RWPE1 (cell line): ENCODE results near the gene RTN1.

ENCODE experiments used
- CTCF ChIA-PET: fragments of 350-600 bp; sonication (Branson Sonifier 250); formaldehyde crosslinking; extraction: SDS; loops from one replicate; lab custom pipeline; 2021; lab: Yijun Ruan, JAX
- POLR2A ChIA-PET: fragments of 400-600 bp; formaldehyde crosslinking; extraction: SDS; loops from one replicate; lab custom pipeline; 2020; ENCODE audit warnings: antibody characterized with exemption; ENCODE audit not compliant: low non-redundant PET; lab: Yijun Ruan, JAX
- DNase-seq: peaks from one replicate; pipeline ENCODE4 v3.0.0; 2012; ENCODE audit warnings: low spot score
- H3K27ac ChIP-seq: fragments of 450-650 bp; 2 replicates; pipeline ENCODE4 v1.5.1; 2017
- CTCF ChIP-seq: fragments of 450-650 bp; conservative IDR thresholded peaks from 2 replicates; pipeline ENCODE4 v1.5.1; 2017; ENCODE audit warnings: low read depth, mild to moderate bottlenecking

Gene RTN1

DNA sequence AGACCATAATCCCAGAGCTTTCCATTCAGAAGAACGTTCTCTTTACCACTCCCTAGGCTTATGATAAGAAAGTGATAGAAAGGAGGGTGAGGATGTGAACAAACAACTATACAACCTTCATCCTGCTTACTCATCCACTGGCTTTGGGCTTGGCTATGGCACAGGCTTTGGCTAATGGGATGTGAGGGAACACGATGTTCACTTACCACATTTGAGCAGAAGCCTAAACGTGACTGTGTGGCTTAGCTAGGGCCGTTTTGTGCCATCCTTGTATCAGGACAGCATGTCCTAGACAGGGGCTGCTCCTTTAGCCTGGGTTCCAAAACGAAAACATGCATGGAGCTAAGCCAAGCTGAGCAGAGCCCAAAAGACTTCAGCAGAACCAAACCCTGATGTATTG, 175.4 kb downstream of the RTN1 start:
- ChIA-PET CTCF (no interaction called here), POLR2A (no interaction called here)
- DNase-seq, result peak; percentile 32
- peak overlapping the region; percentile 81 for H3K27ac ChIP-seq
- no peak for TF ChIP-seq CTCF

DNA sequence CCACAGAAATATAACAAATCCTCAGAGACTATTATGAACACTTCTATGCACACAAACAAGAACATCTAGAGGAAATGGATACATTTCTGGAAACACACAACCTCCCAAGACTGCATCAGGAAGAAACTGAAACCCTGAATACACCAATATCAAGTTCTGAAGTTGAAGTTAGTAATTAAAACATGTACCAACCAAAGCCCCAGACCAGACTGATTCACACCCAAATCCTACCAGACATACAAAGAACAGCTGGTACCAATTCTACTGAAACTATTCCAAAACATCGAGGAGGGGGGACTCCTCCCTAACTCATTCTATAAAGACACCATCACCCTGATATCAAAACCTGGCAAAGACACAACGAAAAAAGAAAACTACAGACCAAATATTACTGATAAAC, 179.3 kb downstream of the RTN1 start:
- TF ChIP-seq CTCF, result no peak
- ChIA-PET POLR2A (no interaction called here), CTCF (no interaction called here)
- H3K27ac ChIP-seq, result no peak overlapping the region
- no peak for DNase-seq

DNA sequence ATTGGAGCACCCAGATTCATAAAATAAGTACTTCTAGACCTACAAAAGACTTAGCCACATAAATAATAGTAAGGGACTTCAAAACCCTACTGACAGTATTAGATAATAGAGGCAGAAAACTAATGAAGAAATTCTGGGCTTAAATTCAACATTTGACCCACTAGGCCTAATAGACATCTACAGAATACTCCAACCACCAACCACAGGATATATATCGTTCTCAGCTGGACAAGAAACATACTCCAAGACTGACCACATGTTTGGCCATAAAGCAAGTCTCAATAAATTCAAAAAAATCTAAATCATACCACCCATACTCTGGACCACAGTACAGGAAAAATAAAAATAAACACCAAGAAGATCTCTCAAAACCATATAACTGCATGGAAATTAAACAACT, 180.2 kb downstream of the RTN1 start:
- no peak overlapping the region for H3K27ac ChIP-seq
- POLR2A ChIA-PET, result no interaction called here
- no peak for TF ChIP-seq CTCF
- DNase-seq, result no peak
- CTCF ChIA-PET, result no interaction called here

- CTCF ChIA-PET, result interaction anchor here (0.6 to 1.2 kb wide), 8 partner anchors 32 to 567 kb away, joined by 3 to 5 read pairs (median 3); partner anchors contain the start of genes JKAMP and L3HYPDH
- POLR2A ChIA-PET, result no interaction called here
- DNase-seq, result peak; percentile 33
- peak overlapping the region; percentile 37 for H3K27ac ChIP-seq
- peak; percentile 48 for TF ChIP-seq CTCF
Measured at GRCh38 chr14:59688224-59689170, 182.1 kb downstream of the RTN1 start.

DNA sequence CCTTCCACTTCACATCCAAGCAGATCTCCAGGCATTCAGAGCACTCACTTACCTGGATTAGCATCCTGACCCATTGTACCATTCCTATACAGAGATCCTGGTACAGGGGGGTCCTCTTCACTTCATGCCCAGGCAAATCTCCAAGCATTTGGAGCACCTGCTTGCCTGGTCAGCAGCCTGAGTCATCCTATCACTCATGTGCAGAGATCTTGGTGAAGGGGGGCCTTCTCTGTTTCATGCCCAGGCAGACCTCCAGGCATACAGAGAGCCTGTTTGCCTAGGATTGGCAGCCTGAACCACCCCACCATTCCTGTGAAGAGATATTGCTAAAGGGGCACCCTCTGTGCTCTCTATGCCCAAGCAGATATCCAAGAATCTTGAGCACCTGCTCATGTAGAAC, 182.9 kb downstream of the RTN1 start:
- POLR2A ChIA-PET, result no interaction called here
- CTCF ChIA-PET, result interaction anchor here (0.6 to 1.1 kb wide), 4 partner anchors 33 to 1556 kb away, joined by 3 to 5 read pairs (median 4); partner anchors contain the start of genes JKAMP and L3HYPDH
- DNase-seq, result no peak
- no peak for TF ChIP-seq CTCF
- peak overlapping the region; percentile 37 for H3K27ac ChIP-seq

GRCh38 chr14:59679872-59680271, 190.7 kb downstream of the RTN1 start:
- ChIA-PET CTCF (no interaction called here), POLR2A (no interaction called here)
- no peak for TF ChIP-seq CTCF
- no peak for DNase-seq
- H3K27ac ChIP-seq, result no peak overlapping the region
